ENCODE measurements around the gene SPDYE6.
"Not testable (repeated sequence)": the region's sequence is repeated elsewhere in the genome, so short reads cannot be mapped to it uniquely, and the experiment has no call there.

DNA sequence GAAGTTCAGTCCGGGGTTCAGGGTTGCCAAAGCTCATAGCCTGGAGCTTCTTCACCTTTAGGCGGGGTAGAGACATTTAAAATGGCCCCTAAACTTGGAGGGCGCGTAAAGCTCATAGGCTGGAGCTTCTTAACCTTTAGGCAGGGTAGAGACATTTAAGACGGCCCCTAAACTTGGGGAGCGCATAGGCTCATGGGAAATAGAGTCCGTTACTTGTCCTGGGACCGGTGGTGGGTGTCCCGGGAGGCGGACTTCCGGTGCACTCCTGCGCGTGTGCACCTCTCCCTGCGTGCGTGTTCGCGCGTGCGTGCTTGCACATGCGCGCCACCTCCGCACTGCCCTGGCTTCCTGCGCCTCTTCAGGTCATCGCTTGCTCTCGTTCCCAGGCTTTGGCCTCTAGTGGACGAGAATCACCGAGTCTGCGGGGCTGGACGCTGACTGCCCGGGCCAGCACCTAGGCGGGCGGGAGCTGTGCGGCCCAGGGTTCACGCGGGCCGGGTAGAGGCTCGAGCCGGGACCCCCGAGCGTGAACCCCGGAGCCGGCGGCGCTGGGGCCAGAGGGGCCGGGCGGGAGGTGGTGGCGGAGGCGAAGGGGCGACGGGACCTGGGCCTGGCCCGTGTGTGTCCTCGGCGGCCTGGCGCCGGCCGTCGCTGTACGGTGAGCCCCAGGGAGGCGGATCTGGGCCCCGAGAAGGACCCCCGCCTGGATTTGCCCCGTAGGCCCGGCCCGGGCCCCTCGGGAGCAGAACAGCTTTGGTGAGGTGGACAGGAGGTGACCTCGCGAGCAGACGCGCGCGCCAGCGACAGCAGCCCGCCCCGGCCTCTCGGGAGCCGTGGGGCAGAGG is 7.5 kb upstream of the SPDYE6 start:
- TF ChIP-seq, protein P1, sequence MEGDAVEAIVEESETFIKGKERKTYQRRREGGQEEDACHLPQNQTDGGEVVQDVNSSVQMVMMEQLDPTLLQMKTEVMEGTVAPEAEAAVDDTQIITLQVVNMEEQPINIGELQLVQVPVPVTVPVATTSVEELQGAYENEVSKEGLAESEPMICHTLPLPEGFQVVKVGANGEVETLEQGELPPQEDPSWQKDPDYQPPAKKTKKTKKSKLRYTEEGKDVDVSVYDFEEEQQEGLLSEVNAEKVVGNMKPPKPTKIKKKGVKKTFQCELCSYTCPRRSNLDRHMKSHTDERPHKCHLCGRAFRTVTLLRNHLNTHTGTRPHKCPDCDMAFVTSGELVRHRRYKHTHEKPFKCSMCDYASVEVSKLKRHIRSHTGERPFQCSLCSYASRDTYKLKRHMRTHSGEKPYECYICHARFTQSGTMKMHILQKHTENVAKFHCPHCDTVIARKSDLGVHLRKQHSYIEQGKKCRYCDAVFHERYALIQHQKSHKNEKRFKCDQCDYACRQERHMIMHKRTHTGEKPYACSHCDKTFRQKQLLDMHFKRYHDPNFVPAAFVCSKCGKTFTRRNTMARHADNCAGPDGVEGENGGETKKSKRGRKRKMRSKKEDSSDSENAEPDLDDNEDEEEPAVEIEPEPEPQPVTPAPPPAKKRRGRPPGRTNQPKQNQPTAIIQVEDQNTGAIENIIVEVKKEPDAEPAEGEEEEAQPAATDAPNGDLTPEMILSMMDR (IDR thresholded peaks at IDR 0.05; ENCODE audit: low read depth, low read length) = not testable (repeated sequence)
- TF ChIP-seq EZH2phosphoT487 (IDR thresholded peaks at IDR 0.05; ENCODE audit: low read depth) = not testable (repeated sequence)

Data from OCI-LY3 (cell line).